Type B pancreatic cell (in vitro differentiated cells): ENCODE results near the gene OPN1SW. TPM values are rescaled to one million over a fixed set of nuclear protein-coding genes. Genes with fewer than 3 reads are reported as not detected.

ENCODE experiments used
- DNase-seq: peaks from one replicate; pipeline ENCODE4 v3.0.0; 2021; ENCODE audit warnings: mixed read lengths; ENCODE audit not compliant: unreplicated experiment; ENCODE audit errors: extremely low spot score
- H3K27ac Mint-ChIP-seq: 2 replicates; pipeline ENCODE4 v1.8.0; 2021; ENCODE audit warnings: mild to moderate bottlenecking, mixed read lengths
- H3K27me3 Mint-ChIP-seq: 2 replicates; pipeline ENCODE4 v1.8.0; 2021; ENCODE audit warnings: mixed read lengths
- H3K36me3 Mint-ChIP-seq: 2 replicates; pipeline ENCODE4 v1.8.0; 2021; ENCODE audit warnings: mixed read lengths
- H3K4me1 Mint-ChIP-seq: one replicate; pipeline ENCODE4 v1.8.0; 2021; ENCODE audit warnings: mixed read lengths; ENCODE audit not compliant: unreplicated experiment
- H3K4me3 Mint-ChIP-seq: 2 replicates; pipeline ENCODE4 v1.8.0; 2021; ENCODE audit warnings: mild to moderate bottlenecking, mixed read lengths
- H3K9me3 Mint-ChIP-seq: 2 replicates; pipeline ENCODE4 v1.8.0; 2021; ENCODE audit warnings: mixed read lengths
- CTCF ChIP-seq: fragments of 200-600 bp; sonication (generic); conservative IDR thresholded peaks from 2 replicates; pipeline ENCODE4 v1.5.0; 2021; ENCODE audit warnings: antibody characterized with exemption, mild to moderate bottlenecking
- total RNA-seq: library from RNA; stranded (reverse); gene quantifications from 2 replicates; pipeline ENCODE4 v1.2.1, GENCODE V29; 2021; ENCODE audit warnings: low replicate concordance

OPN1SW gene
- total RNA-seq, 1 donor from 2014 or later = not detected

GRCh38 chr7:128812514-128813168 is 37.0 kb upstream of the OPN1SW start:
- DNase-seq = no peak
- TF ChIP-seq CTCF = no peak
- Mint-ChIP-seq H3K9me3 (no peaks in the 10 kb centered on the region), H3K27ac (no peak overlapping the region), H3K36me3 (peaks cover 4% of the 10 kb centered on the region), H3K4me3 (no peak overlapping the region), H3K27me3 (peaks cover 4% of the 10 kb centered on the region), H3K4me1 (no peaks in the 10 kb centered on the region)

- TF ChIP-seq CTCF = no peak
- H3K36me3 Mint-ChIP-seq = peaks cover 4% of the 10 kb centered on the region
- DNase-seq = no peak
- peaks cover 4% of the 10 kb centered on the region for H3K27me3 Mint-ChIP-seq
- no peaks in the 10 kb centered on the region for H3K9me3 Mint-ChIP-seq
- no peak overlapping the region for H3K27ac Mint-ChIP-seq
- no peaks in the 10 kb centered on the region for H3K4me1 Mint-ChIP-seq
- H3K4me3 Mint-ChIP-seq = no peak overlapping the region
Measured at GRCh38 chr7:128811631-128812430, 36.2 kb upstream of the OPN1SW start.

- Mint-ChIP-seq H3K27me3 (peaks cover 4% of the 10 kb centered on the region), H3K36me3 (peaks cover 4% of the 10 kb centered on the region), H3K4me1 (no peaks in the 10 kb centered on the region), H3K9me3 (no peaks in the 10 kb centered on the region), H3K27ac (no peak overlapping the region), H3K4me3 (no peak overlapping the region)
- DNase-seq = no peak
- no peak for TF ChIP-seq CTCF
Measured at GRCh38 chr7:128810997-128811396, 35.4 kb upstream of the OPN1SW start.

- no peaks in the 10 kb centered on the region for H3K4me1 Mint-ChIP-seq
- no peak overlapping the region for H3K4me3 Mint-ChIP-seq
- no peak for DNase-seq
- peaks cover 2% of the 10 kb centered on the region for H3K27me3 Mint-ChIP-seq
- no peaks in the 10 kb centered on the region for H3K9me3 Mint-ChIP-seq
- peaks cover 4% of the 10 kb centered on the region for H3K36me3 Mint-ChIP-seq
- no peak for TF ChIP-seq CTCF
- no peak overlapping the region for H3K27ac Mint-ChIP-seq
Measured at GRCh38 chr7:128810473-128810872, 34.9 kb upstream of the OPN1SW start.

- no peaks in the 10 kb centered on the region for H3K9me3 Mint-ChIP-seq
- peaks cover 3% of the 10 kb centered on the region for H3K36me3 Mint-ChIP-seq
- no peaks in the 10 kb centered on the region for H3K4me1 Mint-ChIP-seq
- no peaks in the 10 kb centered on the region for H3K27me3 Mint-ChIP-seq
- no peak overlapping the region for H3K27ac Mint-ChIP-seq
- TF ChIP-seq CTCF = no peak
- DNase-seq = no peak
- H3K4me3 Mint-ChIP-seq = no peak overlapping the region
Measured at GRCh38 chr7:128809363-128809762, 33.8 kb upstream of the OPN1SW start.
